ENCODE results near the gene HIBCH. TPM values are rescaled to one million over a fixed set of nuclear protein-coding genes. Genes with fewer than 3 reads are reported as not detected.
"Not testable (repeated sequence)": the region's sequence is repeated elsewhere in the genome, so short reads cannot be mapped to it uniquely, and the experiment has no call there.

The HIBCH gene
- total RNA-seq, 1 donor from 2014 or later = 23.3 TPM

- DNase-seq (no peak), ATAC-seq (no peak)
- Histone ChIP-seq H3K27ac (no peak overlapping the region), H3K4me1 (no peaks in the 10 kb centered on the region), H3K4me3 (no peak overlapping the region), H3K27me3 (no peaks in the 10 kb centered on the region), H3K9me3 (no peaks in the 10 kb centered on the region), H3K36me3 (peaks cover 27% of the 10 kb centered on the region)
- TF ChIP-seq CTCF (IDR thresholded peaks at IDR 0.05) = no peak
- intact Hi-C loops (cut with DNase I) = no loop called here
Measured at GRCh38 chr2:190283783-190284182, 35.8 kb downstream of the HIBCH start.

GRCh38 chr2:190280565-190281350, 38.9 kb downstream of the HIBCH start:
- no peak overlapping the region for H3K4me3 ChIP-seq
- H3K27ac ChIP-seq = no peak overlapping the region
- no peaks in the 10 kb centered on the region for H3K9me3 ChIP-seq
- no peaks in the 10 kb centered on the region for H3K4me1 ChIP-seq
- no peak for DNase-seq
- H3K27me3 ChIP-seq = no peaks in the 10 kb centered on the region
- peak; percentile 92 for ATAC-seq
- intact Hi-C loops (cut with DNase I) = no loop called here
- no peak for TF ChIP-seq CTCF (IDR thresholded peaks at IDR 0.05)
- peaks cover 4% of the 10 kb centered on the region for H3K36me3 ChIP-seq

- H3K36me3 ChIP-seq; H3K9me3 ChIP-seq; H3K27me3 ChIP-seq; H3K27ac ChIP-seq; H3K4me1 ChIP-seq; DNase-seq; intact Hi-C loops (cut with DNase I); ATAC-seq; H3K4me3 ChIP-seq: not testable (repeated sequence)
Measured at GRCh38 chr2:190279256-190280134, 40.1 kb downstream of the HIBCH start.

- TF ChIP-seq CTCF (IDR thresholded peaks at IDR 0.05) = peak; percentile 56
- DNase-seq (no peak), ATAC-seq (no peak)
- Histone ChIP-seq H3K27me3 (no peaks in the 10 kb centered on the region), H3K9me3 (no peaks in the 10 kb centered on the region), H3K4me1 (no peaks in the 10 kb centered on the region), H3K36me3 (no peaks in the 10 kb centered on the region), H3K27ac (no peak overlapping the region), H3K4me3 (no peak overlapping the region)
- intact Hi-C loops (cut with DNase I) = no loop called here
Measured at GRCh38 chr2:190277234-190278112, 42.2 kb downstream of the HIBCH start.

- no peak for DNase-seq
- intact Hi-C loops (cut with DNase I) = no loop called here
- no peak for TF ChIP-seq CTCF (IDR thresholded peaks at IDR 0.05)
- no peak overlapping the region for H3K27ac ChIP-seq
- no peaks in the 10 kb centered on the region for H3K4me1 ChIP-seq
- no peak for ATAC-seq
- no peak overlapping the region for H3K4me3 ChIP-seq
- no peaks in the 10 kb centered on the region for H3K27me3 ChIP-seq
- no peaks in the 10 kb centered on the region for H3K9me3 ChIP-seq
- H3K36me3 ChIP-seq = no peaks in the 10 kb centered on the region
Measured at GRCh38 chr2:190272457-190272842, 47.2 kb downstream of the HIBCH start.

All from upper lobe of right lung (tissue), 1 donor.